AG04449 (cell line): ENCODE results near the gene TRAM2.

Experiments
- CTCF ChIA-PET: fragments of 350-600 bp; formaldehyde crosslinking; extraction: SDS; loops from one replicate; lab custom pipeline; 2021; ENCODE audit warnings: antibody characterized with exemption; lab: Yijun Ruan, JAX
- POLR2A ChIA-PET: fragments of 400-600, 350-600 bp; formaldehyde crosslinking; extraction: SDS; loops from one replicate; lab custom pipeline; 2020; ENCODE audit warnings: antibody characterized with exemption, inconsistent platforms; lab: Yijun Ruan, JAX
- DNase-seq: peaks from one replicate; pipeline ENCODE4 v3.0.0-alpha.2; 2010; ENCODE audit warnings: low read depth, low spot score
- H3K4me3 ChIP-seq: 2 replicates; pipeline ENCODE4 v1.5.1; 2011; ENCODE audit warnings: low read depth, mild to moderate bottlenecking, control low read depth, low read length
- CTCF ChIP-seq: IDR thresholded peaks from one replicate; pipeline ENCODE4 v1.5.1; 2011; ENCODE audit warnings: mild to moderate bottlenecking, moderate library complexity, low read length, control low read depth, inconsistent platforms; ENCODE audit not compliant: insufficient read depth; ENCODE audit errors: missing control alignments

The TRAM2 gene

GRCh38 chr6:52499026-52499425, 77.8 kb downstream of the TRAM2 start:
- CTCF ChIA-PET = interaction anchor here (1.1 to 1.2 kb wide), 2 partner anchors 14 to 99 kb away, joined by 3 read pairs; no protein-coding TSS in a partner anchor
- H3K4me3 ChIP-seq = no peak overlapping the region
- POLR2A ChIA-PET = interaction anchor here (0.7 to 0.9 kb wide), 2 partner anchors 41 to 77 kb away, joined by 3 read pairs; no protein-coding TSS in a partner anchor
- DNase-seq = no peak
- TF ChIP-seq CTCF = no peak

DNA sequence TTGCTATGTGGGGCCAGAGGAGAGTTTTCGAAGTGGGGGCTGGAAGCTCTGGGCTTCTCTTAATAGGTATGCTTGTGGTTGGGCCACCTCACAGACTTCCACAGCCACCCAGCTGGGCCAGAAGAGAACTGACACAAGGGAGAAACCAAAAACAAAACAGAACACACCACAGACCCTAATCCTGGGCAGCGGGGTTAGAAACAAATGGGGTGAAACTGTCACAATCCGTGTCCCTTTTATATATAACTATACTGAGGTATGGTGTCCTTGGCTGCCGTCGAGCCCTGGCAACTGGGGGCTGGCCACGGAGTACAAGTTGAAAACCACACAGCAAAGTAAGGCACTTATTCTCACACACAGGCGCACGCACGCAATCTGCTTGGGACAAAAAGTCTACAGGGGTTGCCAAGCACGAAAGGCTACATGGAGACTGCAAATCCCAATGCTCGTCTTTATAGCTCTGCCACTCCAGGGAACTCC, 78.3 kb downstream of the TRAM2 start:
- H3K4me3 ChIP-seq = no peak overlapping the region
- DNase-seq = no peak
- CTCF ChIA-PET = interaction anchor here (1.1 to 1.2 kb wide), 3 partner anchors 13 to 99 kb away, joined by 3 read pairs; no protein-coding TSS in a partner anchor
- POLR2A ChIA-PET = interaction anchor here (0.7 to 0.9 kb wide), 2 partner anchors 41 to 78 kb away, joined by 3 read pairs; no protein-coding TSS in a partner anchor
- TF ChIP-seq CTCF = no peak

GRCh38 chr6:52497652-52498408, 79.0 kb downstream of the TRAM2 start:
- DNase-seq = no peak
- ChIA-PET POLR2A (no interaction called here), CTCF (interaction anchor here (1.1 kb wide), 1 partner anchor 16 kb away, joined by 3 read pairs; no protein-coding TSS in a partner anchor)
- no peak for TF ChIP-seq CTCF
- no peak overlapping the region for H3K4me3 ChIP-seq

DNA sequence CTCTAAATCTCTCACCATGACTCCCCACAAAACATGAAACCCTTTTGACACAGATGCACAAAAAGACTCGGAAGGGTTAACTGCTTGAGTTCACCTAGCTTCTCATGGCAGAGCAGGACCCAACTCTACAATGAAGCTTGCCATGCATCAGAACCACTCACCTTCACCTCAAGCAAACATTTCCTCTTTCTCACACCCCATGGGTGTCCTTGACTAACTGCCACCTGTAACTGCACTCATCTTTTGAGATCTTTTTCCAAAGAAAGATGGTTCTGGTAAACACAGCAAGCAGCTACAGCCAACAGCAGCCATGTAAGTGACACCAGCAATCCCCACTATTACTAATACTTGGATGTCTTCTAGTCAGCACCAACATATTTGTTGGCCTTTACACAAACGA, 80.2 kb downstream of the TRAM2 start:
- ChIA-PET POLR2A (interaction anchor here (0.7 kb wide), 1 partner anchor 73 kb away, joined by 3 read pairs; no protein-coding TSS in a partner anchor), CTCF (interaction anchor here (1.1 to 1.7 kb wide), 4 partner anchors 10 to 166 kb away, joined by 3 to 5 read pairs (median 4); no protein-coding TSS in a partner anchor)
- no peak for TF ChIP-seq CTCF

GRCh38 chr6:52495922-52496321, 80.9 kb downstream of the TRAM2 start:
- no peak for DNase-seq
- ChIA-PET CTCF (interaction anchor here (1.0 to 1.7 kb wide), 6 partner anchors 11 to 167 kb away, joined by 3 to 5 read pairs (median 4); no protein-coding TSS in a partner anchor), POLR2A (no interaction called here)

More for the DNA sequence above, 80.2 kb downstream of the TRAM2 start:
- H3K4me3 ChIP-seq = no peak overlapping the region
- no peak for DNase-seq

More at GRCh38 chr6:52495922-52496321, 80.9 kb downstream of the TRAM2 start:
- no peak for TF ChIP-seq CTCF
- no peak overlapping the region for H3K4me3 ChIP-seq
